Ramos (cell line): ENCODE results near the gene RPTOR.

Experiments
- in situ Hi-C: fragments of 300-500 bp; cut with MboI; formaldehyde crosslinking; loops from one replicate; pipeline ENCODE4 v1.14.3; 2022; ENCODE audit warnings: low sequenced_read_pairs; ENCODE audit not compliant: unreplicated experiment

Gene RPTOR

GRCh38 chr17:80983545-80983944, 438.9 kb downstream of the RPTOR start:
- in situ Hi-C loops = loop anchor here (5.0 to 10.0 kb wide), 2 partner anchors 409 to 556 kb away; no protein-coding TSS in a partner anchor

GRCh38 chr17:80984749-80985148, 440.1 kb downstream of the RPTOR start:
- in situ Hi-C loops = loop anchor here (5.0 to 10.0 kb wide), 2 partner anchors 410 to 557 kb away; no protein-coding TSS in a partner anchor

- in situ Hi-C loops = loop anchor here (10.0 kb wide), 1 partner anchor 411 kb away; no protein-coding TSS in a partner anchor
These were observed 441.4 kb downstream of the RPTOR start for GRCh38 chr17:80986046-80986445.

- in situ Hi-C loops = loop anchor here (10.0 kb wide), 1 partner anchor 412 kb away; no protein-coding TSS in a partner anchor
These were observed 442.3 kb downstream of the RPTOR start for GRCh38 chr17:80986816-80987475.

- in situ Hi-C loops = loop anchor here (10.0 kb wide), 1 partner anchor 413 kb away; no protein-coding TSS in a partner anchor
These were observed 443.4 kb downstream of the RPTOR start for GRCh38 chr17:80987941-80988461.

GRCh38 chr17:80989586-80989913, 444.9 kb downstream of the RPTOR start:
- in situ Hi-C loops = loop anchor here (10.0 kb wide), 1 partner anchor 415 kb away; no protein-coding TSS in a partner anchor

GRCh38 chr17:80990921-80991644, 446.4 kb downstream of the RPTOR start:
- in situ Hi-C loops = no loop called here

GRCh38 chr17:80991645-80992076, 447.0 kb downstream of the RPTOR start, which contains the start of gene CHMP6:
CHMP6 (plus strand) TSS chr17:80991841; CDS start chr17:80991919, 78 bp downstream.
- in situ Hi-C loops = no loop called here

- in situ Hi-C loops = no loop called here
These were observed 447.7 kb downstream of the RPTOR start for GRCh38 chr17:80992077-80992947.

GRCh38 chr17:80992948-80993624, 448.4 kb downstream of the RPTOR start:
- in situ Hi-C loops = no loop called here

GRCh38 chr17:80995131-80995530, 450.5 kb downstream of the RPTOR start:
- in situ Hi-C loops = no loop called here

GRCh38 chr17:80996422-80997305, 452.0 kb downstream of the RPTOR start:
- in situ Hi-C loops = no loop called here

- in situ Hi-C loops = no loop called here
These were observed 452.9 kb downstream of the RPTOR start for GRCh38 chr17:80997424-80998117.

GRCh38 chr17:80998118-80998747, 453.6 kb downstream of the RPTOR start:
- in situ Hi-C loops = no loop called here

- in situ Hi-C loops = no loop called here
These were observed 454.3 kb downstream of the RPTOR start for GRCh38 chr17:80998748-80999535.

- in situ Hi-C loops = no loop called here
These were observed 455.1 kb downstream of the RPTOR start for GRCh38 chr17:80999536-81000333.
